ENCODE results near the gene PCNX2.

DNA sequence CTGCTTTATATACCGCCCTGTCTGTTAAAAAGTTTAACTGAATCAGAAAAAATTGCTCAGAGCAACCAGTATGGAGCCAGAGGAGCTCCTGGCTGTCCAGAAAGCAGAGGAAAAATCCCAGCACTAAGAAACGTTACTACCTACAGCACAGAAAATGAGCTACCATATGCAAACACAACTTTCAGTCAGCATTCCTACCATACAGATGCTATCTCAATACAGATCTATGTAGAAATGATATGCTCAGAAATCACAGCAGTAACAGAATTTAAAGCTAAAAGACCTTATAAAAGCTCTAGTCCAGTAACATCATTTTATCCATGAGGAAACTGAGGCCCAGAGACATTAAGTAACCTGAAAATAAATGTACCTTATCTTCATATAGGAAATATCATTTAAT lies 38.7 kb downstream of the PCNX2 start:
- TF ChIP-seq, protein P1, sequence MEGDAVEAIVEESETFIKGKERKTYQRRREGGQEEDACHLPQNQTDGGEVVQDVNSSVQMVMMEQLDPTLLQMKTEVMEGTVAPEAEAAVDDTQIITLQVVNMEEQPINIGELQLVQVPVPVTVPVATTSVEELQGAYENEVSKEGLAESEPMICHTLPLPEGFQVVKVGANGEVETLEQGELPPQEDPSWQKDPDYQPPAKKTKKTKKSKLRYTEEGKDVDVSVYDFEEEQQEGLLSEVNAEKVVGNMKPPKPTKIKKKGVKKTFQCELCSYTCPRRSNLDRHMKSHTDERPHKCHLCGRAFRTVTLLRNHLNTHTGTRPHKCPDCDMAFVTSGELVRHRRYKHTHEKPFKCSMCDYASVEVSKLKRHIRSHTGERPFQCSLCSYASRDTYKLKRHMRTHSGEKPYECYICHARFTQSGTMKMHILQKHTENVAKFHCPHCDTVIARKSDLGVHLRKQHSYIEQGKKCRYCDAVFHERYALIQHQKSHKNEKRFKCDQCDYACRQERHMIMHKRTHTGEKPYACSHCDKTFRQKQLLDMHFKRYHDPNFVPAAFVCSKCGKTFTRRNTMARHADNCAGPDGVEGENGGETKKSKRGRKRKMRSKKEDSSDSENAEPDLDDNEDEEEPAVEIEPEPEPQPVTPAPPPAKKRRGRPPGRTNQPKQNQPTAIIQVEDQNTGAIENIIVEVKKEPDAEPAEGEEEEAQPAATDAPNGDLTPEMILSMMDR (conservative IDR thresholded peaks at IDR 0.05): no peak
- no peak for TF ChIP-seq EZH2 (IDR thresholded peaks at IDR 0.05; ENCODE audit: low read depth)

All from PC-9 (cell line).